ENCODE data around the gene FOXB1.

FOXB1 gene

DNA sequence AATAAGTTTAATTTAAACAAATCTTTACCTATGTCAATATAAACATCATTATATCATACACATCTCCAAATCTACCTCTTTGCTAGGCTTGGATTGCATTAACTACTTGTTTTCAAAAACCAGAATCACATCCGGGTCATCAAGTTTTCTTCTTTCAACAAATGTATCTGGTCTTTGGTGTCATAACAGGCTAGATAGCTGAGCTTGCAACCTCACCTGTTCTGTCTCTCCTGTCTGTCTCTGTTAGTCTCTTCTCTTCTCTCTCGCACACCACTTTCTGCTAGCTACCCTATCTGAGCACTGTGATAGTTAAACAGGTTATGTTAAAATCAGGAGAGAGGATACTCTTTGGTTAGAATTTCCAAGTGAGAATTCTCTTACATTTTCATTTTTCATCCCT is 6.7 kb downstream of the FOXB1 start:
- TF ChIP-seq, protein P1, sequence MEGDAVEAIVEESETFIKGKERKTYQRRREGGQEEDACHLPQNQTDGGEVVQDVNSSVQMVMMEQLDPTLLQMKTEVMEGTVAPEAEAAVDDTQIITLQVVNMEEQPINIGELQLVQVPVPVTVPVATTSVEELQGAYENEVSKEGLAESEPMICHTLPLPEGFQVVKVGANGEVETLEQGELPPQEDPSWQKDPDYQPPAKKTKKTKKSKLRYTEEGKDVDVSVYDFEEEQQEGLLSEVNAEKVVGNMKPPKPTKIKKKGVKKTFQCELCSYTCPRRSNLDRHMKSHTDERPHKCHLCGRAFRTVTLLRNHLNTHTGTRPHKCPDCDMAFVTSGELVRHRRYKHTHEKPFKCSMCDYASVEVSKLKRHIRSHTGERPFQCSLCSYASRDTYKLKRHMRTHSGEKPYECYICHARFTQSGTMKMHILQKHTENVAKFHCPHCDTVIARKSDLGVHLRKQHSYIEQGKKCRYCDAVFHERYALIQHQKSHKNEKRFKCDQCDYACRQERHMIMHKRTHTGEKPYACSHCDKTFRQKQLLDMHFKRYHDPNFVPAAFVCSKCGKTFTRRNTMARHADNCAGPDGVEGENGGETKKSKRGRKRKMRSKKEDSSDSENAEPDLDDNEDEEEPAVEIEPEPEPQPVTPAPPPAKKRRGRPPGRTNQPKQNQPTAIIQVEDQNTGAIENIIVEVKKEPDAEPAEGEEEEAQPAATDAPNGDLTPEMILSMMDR (IDR thresholded peaks at IDR 0.05; ENCODE audit: extremely low read depth, missing control alignments) = no peak
- no peak for DNase-seq (ENCODE audit: low spot score)

DNA sequence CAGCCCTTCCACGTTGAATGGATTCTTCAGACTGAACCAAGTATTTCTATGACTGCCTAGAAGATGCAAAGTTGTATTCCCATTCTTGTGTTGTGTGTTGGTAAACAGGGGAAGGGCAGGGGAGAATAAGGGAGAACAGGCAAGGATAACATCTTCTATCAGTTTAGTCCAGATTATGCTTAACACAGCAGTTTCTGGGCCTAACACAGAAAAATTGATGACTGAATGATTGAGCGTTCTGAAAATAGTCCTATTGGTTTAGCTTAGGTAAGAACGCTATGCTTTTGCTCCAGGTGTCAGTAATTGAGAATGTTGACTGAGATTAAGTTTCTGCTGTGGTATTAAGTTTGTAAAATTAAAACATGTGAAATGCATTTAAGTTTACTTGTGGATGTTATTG is 8.6 kb downstream of the FOXB1 start:
- TF ChIP-seq, protein P1 (IDR thresholded peaks at IDR 0.05; ENCODE audit: extremely low read depth, missing control alignments) = no peak
- no peak for DNase-seq (ENCODE audit: low spot score)

DNA sequence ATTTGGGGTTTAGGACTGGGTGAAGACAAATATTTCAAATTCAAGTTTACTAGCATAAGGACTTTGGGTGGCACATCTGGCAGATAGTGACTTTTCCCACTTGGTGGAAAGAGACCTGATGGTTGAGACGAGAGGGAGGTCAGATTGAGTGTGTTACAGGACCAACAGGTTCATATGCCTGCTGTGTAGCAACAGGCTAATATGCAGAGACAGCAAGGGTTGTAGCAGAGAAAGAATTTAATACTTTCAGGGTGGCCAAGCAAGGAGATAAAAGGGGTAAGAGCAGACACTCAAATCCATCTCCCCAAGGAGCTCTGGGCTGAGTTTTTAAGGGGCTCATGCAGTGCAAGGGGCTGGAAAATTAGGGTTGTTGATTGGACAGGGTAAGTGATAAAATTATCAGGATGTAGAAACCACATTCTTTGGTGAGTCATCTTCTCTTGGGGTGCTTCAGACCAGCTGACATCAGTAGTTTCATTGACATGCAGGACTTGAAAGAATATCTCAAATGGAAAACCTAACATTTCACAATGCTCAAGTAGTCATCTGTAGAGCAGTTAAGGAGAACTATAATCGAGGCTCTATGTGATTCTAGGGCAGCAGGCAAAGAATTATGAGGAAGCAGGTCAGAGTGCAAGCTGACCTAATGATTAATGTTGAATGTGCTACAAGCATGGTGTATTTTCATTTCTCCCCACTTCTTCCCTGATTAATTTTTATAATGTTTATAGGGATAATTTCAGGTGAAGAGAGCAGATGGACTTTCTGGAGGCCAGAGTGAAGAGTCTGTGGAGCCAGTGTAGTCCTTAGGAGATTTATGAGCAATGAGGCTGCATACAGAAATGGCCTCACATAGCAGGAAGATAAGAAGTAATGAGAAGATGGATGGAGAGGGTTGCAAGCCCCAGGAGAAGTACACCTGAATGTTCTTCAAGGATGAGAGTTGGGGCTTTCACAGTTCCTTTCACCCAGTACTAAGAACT is 13.7 kb downstream of the FOXB1 start:
- TF ChIP-seq, protein P1 (IDR thresholded peaks at IDR 0.05; ENCODE audit: extremely low read depth, missing control alignments) = no peak
- DNase-seq (ENCODE audit: low spot score) = no peak

DNA sequence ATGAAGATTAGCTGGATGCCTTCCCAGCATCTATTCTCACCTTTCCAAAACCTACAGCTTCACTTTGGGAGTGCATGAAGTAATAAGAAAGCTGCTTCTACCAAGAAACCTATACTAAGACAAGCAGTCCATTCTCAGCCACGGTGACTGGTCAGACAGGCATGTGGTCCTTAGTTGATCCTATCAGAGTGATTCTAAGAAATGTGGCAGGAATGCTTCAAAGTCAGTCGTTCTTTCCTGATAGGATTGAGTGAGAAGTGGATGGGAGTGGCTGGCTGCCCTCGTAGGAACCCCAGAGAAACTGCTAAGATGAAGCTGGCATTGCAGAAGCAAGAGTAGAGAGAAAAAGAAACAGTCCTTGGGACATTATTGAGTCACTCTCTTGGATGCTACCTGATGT is 16.6 kb downstream of the FOXB1 start:
- no peak for DNase-seq (ENCODE audit: low spot score)
- TF ChIP-seq, protein P1 (IDR thresholded peaks at IDR 0.05; ENCODE audit: extremely low read depth, missing control alignments) = no peak

DNA sequence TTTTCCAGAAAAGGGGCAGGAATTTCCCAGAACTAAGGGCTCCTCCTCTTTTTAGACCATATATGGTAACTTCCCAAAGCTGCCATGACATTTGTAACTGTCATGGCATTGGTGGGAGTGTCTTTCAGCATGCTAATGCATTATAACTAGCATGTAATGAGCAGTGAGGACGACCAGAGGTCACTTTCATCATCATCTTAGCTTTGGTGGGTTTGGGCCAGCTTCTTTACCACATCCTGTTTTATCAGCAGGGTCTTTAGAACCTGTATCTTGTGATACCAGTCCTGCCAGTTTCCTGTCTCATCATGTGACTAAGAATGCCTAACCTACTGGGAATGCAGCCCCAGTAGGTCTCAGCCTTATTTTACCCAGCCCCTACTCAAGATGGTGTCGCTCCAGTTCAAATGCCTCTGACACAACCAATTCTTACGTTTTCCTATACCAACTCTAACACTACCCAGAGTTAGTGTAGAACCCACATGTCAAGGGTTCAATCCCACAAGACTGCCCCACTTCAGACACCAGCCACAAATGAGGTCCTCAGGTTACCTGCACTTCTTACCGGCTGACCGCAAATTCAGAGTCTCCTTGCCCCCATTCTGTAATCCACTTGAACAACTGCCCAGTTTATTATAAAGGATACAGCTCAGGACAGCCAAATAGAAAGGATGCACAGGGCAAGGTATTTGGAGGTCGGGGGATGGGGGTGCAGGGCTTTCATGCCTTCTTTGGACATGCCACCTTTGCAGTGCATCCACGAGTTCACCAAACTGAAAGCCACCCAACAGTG is 17.7 kb downstream of the FOXB1 start:
- DNase-seq (ENCODE audit: low spot score) = no peak
- TF ChIP-seq, protein P1 (IDR thresholded peaks at IDR 0.05; ENCODE audit: extremely low read depth, missing control alignments) = no peak

DNA sequence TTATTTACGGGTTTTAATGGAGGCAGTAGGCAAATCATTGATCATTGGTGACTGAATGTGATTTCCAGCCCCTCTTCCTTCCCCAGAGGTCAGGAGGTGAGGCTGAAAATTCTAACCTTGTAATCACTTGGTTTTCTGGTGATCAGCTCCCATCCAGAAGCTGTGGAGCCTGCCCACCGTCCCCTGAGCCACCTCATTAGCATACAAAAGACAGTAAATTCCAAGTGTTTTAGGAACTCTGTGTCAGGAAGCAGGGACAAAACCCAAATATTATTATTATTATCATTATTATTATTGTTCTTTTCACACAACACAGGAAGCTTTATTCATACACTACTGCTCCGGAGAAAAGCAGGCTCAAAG is 18.2 kb downstream of the FOXB1 start:
- TF ChIP-seq, protein P1 (IDR thresholded peaks at IDR 0.05; ENCODE audit: extremely low read depth, missing control alignments) = no peak
- no peak for DNase-seq (ENCODE audit: low spot score)

DNA sequence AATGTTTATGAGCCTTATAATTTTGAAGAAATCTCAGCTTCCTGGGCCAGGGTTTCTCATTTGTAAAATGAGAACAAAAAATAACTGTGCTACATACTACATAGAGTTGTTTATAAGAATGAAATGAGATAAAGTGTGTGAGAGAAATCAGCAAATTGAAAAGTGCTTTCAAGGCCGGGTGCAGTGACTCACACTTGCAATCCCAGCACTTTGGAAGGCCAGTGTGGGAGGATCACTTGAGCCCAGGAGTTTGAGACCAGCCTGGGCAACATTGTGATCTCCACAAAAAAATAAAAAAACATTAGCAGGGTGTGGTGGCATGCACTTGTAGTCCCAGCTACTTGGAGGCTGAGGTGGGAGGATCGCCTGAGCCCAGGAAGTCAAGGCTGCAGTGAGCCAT is 22.4 kb downstream of the FOXB1 start:
- TF ChIP-seq, protein P1 (IDR thresholded peaks at IDR 0.05; ENCODE audit: extremely low read depth, missing control alignments) = no peak
- DNase-seq (ENCODE audit: low spot score) = no peak
